ENCODE results near the gene ZNF222.

The ZNF222 gene

DNA sequence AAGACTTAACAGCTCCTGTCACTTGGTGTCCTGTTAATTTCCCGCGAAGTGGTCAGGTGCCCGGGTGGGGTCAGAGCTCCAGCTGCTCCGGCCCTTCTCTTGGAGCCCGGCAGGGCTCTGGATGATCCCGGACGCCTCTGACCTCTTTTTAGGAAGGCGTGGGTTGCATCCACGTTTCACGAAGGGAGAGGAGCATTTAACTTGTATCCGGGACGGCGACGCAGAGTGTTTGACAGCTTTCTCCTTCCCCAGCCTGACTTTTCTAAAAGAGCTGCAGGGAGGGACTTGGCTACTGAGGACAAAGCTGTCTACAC is 40.5 kb upstream of the ZNF222 start:
- peak overlapping the region; percentile 86 for H3K4me2 ChIP-seq (ENCODE audit: low read length)
- H3K9me3 ChIP-seq (ENCODE audit: control insufficient read depth, low read length): peaks cover under 1% of the 10 kb centered on the region
- no peaks in the 10 kb centered on the region for H3K27me3 ChIP-seq (ENCODE audit: control insufficient read depth, insufficient read depth, low read length)
- H2AFZ ChIP-seq: peak overlapping the region; percentile 64
- no peak for TF ChIP-seq CTCF (IDR thresholded peaks at IDR 0.05)
- H3K9ac ChIP-seq: no peak overlapping the region
- H3K36me3 ChIP-seq (ENCODE audit: control insufficient read depth, insufficient read depth, low read length): no peaks in the 10 kb centered on the region
- no peak overlapping the region for H3K27ac ChIP-seq
- peak overlapping the region; percentile 81 for H3K4me3 ChIP-seq (ENCODE audit: low read depth, low read length)
- H3K79me2 ChIP-seq: no peaks in the 10 kb centered on the region
- no peaks in the 10 kb centered on the region for H3K4me1 ChIP-seq

GRCh38 chr19:43997631-43998290 is 27.4 kb upstream of the ZNF222 start:
- Histone ChIP-seq H2AFZ (no peak overlapping the region), H3K79me2 (no peaks in the 10 kb centered on the region), H3K27me3 (ENCODE audit: control insufficient read depth, insufficient read depth, low read length) (no peaks in the 10 kb centered on the region), H3K4me1 (no peaks in the 10 kb centered on the region), H3K36me3 (ENCODE audit: control insufficient read depth, insufficient read depth, low read length) (no peaks in the 10 kb centered on the region), H3K4me3 (ENCODE audit: low read depth, low read length) (no peak overlapping the region), H3K27ac (no peak overlapping the region), H3K4me2 (ENCODE audit: low read length) (no peak overlapping the region), H3K9me3 (ENCODE audit: control insufficient read depth, low read length) (no peaks in the 10 kb centered on the region), H3K9ac (no peak overlapping the region)
- TF ChIP-seq CTCF (IDR thresholded peaks at IDR 0.05): no peak

GRCh38 chr19:44002212-44002565 is 23.0 kb upstream of the ZNF222 start:
- H3K36me3 ChIP-seq (ENCODE audit: control insufficient read depth, insufficient read depth, low read length): no peaks in the 10 kb centered on the region
- no peaks in the 10 kb centered on the region for H3K9me3 ChIP-seq (ENCODE audit: control insufficient read depth, low read length)
- TF ChIP-seq CTCF (IDR thresholded peaks at IDR 0.05): no peak
- H3K4me3 ChIP-seq (ENCODE audit: low read depth, low read length): peak overlapping the region; percentile 97
- H3K79me2 ChIP-seq: no peaks in the 10 kb centered on the region
- H3K27me3 ChIP-seq (ENCODE audit: control insufficient read depth, insufficient read depth, low read length): no peaks in the 10 kb centered on the region
- H3K27ac ChIP-seq: peak overlapping the region; percentile 29
- peak overlapping the region; percentile 97 for H3K4me2 ChIP-seq (ENCODE audit: low read length)
- no peak overlapping the region for H3K9ac ChIP-seq
- peak overlapping the region; percentile 80 for H2AFZ ChIP-seq
- H3K4me1 ChIP-seq: no peaks in the 10 kb centered on the region

DNA sequence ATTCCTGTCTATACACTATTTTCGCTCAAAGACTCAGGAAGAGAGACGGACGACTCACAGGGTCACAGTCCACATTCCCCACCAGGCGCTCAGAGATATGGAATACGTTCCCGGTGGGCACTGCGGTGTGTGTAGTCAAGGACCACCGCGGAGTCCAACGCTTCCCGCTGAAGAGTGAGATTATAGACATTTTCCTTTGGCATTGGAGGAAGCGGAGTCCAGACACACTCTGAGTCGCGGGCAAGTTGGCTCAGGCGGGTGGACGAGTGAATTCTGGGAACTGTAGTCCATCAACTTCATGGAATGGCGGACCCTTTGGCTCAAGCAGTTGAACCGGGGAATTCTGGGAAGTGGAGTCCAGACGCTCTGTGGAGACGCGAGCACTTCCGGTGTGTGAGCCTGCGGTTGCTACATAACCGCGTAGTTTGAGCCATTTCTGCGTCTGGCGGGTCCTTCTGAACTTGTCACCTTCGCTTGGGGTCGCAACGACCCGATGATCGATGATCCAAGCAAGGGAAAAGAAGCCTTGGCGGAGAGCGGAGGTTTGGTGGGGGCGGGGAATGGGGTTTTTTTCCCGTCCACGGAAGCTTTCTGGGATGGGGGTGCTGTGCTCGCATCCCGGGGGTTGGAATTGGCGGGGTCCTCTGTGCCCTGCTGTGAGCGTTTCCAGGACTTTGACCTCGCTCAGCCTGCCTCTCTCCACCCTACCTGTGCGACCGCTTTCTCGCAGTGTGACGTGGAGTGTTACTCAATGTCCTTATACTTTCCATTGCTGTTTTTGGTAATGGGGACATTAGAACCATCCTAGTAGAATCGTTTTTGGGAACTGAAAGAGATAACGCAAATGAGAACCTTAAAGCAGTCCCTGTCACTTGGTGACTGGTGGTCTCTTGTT is 22.4 kb upstream of the ZNF222 start, which contains the start of gene ZNF230:
Gene ZNF230, plus strand, starts transcription at position 392 of the 895 bp plus-strand sequence. CDS start 4,122 bp downstream, outside the sequence.
- H2AFZ ChIP-seq: peak within 1 kb of the TSS; percentile 80
- H3K4me1 ChIP-seq: no peaks in the 10 kb centered on the region
- no peak for TF ChIP-seq CTCF (IDR thresholded peaks at IDR 0.05)
- no peaks in the 10 kb centered on the region for H3K79me2 ChIP-seq
- H3K4me3 ChIP-seq (ENCODE audit: low read depth, low read length): peak within 1 kb of the TSS; percentile 97
- H3K27ac ChIP-seq: peak within 1 kb of the TSS; percentile 29
- H3K4me2 ChIP-seq (ENCODE audit: low read length): peak within 1 kb of the TSS; percentile 97
- peak within 1 kb of the TSS; percentile 25 for H3K9ac ChIP-seq
- H3K9me3 ChIP-seq (ENCODE audit: control insufficient read depth, low read length): no peaks in the 10 kb centered on the region
- H3K36me3 ChIP-seq (ENCODE audit: control insufficient read depth, insufficient read depth, low read length): no peaks in the 10 kb centered on the region
- no peaks in the 10 kb centered on the region for H3K27me3 ChIP-seq (ENCODE audit: control insufficient read depth, insufficient read depth, low read length)
